HepG2 (cell line): Measurements from ENCODE around the gene GDF15. TPM values are rescaled to one million over a fixed set of nuclear protein-coding genes. Genes with fewer than 3 reads are reported as not detected.

Source experiments
- CEBPB ChIP-seq: IDR thresholded peaks from 2 replicates; pipeline ENCODE4 v1.6.1; 2011; ENCODE audit warnings: low read depth, low read length, improper control_type of control experiment, borderline replicate concordance
- FOXO4 ChIP-seq: sonication (generic); formaldehyde crosslinking; conservative IDR thresholded peaks from 2 replicates; pipeline ENCODE4 v1.8.1; 2023; ENCODE audit warnings: missing genetic modification reagents
- HNF1A ChIP-seq, 2 experiments: sonication (generic) in 1 of 2; formaldehyde crosslinking in 1 of 2; IDR thresholded peaks; 2 replicates each; pipeline versions ENCODE4 v1.4.0 to v1.6.1; 2016 to 2020; ENCODE audit warnings: borderline replicate concordance in 1 of 2, low read depth in 1 of 2, mild to moderate bottlenecking in 1 of 2, missing genetic modification reagents in 1 of 2
- IRF2 ChIP-seq: IDR thresholded peaks from 2 replicates; pipeline ENCODE4 v1.6.1; 2018; ENCODE audit warnings: missing genetic modification reagents, missing compliant biosample characterization
- MXD3 ChIP-seq: IDR thresholded peaks from 2 replicates; pipeline ENCODE4 v1.6.1; 2016; ENCODE audit warnings: mild to moderate bottlenecking, missing biosample characterization, missing genetic modification reagents
- NFE2 ChIP-seq: sonication (generic); formaldehyde crosslinking; IDR thresholded peaks from 2 replicates; pipeline ENCODE4 v1.4.0; 2020; ENCODE audit warnings: missing genetic modification reagents
- TCF12 ChIP-seq, 2 experiments: fragments of 450-650 bp in 1 of 2; sonication (generic) in 1 of 2; formaldehyde crosslinking in 1 of 2; IDR thresholded peaks; 2 replicates each; pipeline versions ENCODE4 v1.6.1 to v1.8.0; 2017 to 2022; ENCODE audit warnings: antibody characterized with exemption in 1 of 2, mild to moderate bottlenecking in 1 of 2, missing genetic modification reagents in 1 of 2, moderate library complexity in 1 of 2
- TCF7L2 ChIP-seq: IDR thresholded peaks from 2 replicates; pipeline ENCODE4 v1.6.1; 2011; ENCODE audit warnings: mild to moderate bottlenecking, low read depth, low read length, moderate library complexity
- ZBTB21 ChIP-seq: sonication (generic); formaldehyde crosslinking; IDR thresholded peaks from 2 replicates; pipeline ENCODE4 v1.4.0; 2020; ENCODE audit warnings: missing genetic modification reagents
- ZFP62 ChIP-seq: sonication (generic); formaldehyde crosslinking; IDR thresholded peaks from 2 replicates; pipeline ENCODE4 v1.4.0; 2020; ENCODE audit warnings: missing genetic modification reagents
- ZNF557 ChIP-seq: sonication (generic); formaldehyde crosslinking; IDR thresholded peaks from 2 replicates; pipeline ENCODE4 v1.4.0; 2020; ENCODE audit warnings: missing genetic modification reagents
- ZNF709 ChIP-seq: sonication (generic); formaldehyde crosslinking; IDR thresholded peaks from 2 replicates; pipeline ENCODE4 v1.5.0; 2020; ENCODE audit warnings: mild to moderate bottlenecking, missing genetic modification reagents
- ZNF710 ChIP-seq: sonication (generic); formaldehyde crosslinking; IDR thresholded peaks from 2 replicates; pipeline ENCODE4 v1.5.0; 2020; ENCODE audit warnings: mild to moderate bottlenecking, missing genetic modification reagents, borderline replicate concordance
- ZNF720 ChIP-seq: sonication (generic); formaldehyde crosslinking; IDR thresholded peaks from 2 replicates; pipeline ENCODE4 v1.4.0; 2020; ENCODE audit warnings: missing genetic modification reagents
- polyA plus RNA-seq, 8 experiments: library from polyadenylated mRNA; depleted of rRNA in 3 of 8; stranded (reverse) in 7 of 8; unstranded in 1 of 8; fragments of >200 nt; fragmentation: Illumina TruSeq in 4 of 8; extraction: Trizol in 4 of 8; gene quantifications; 2 replicates each; pipeline versions ENCODE4 v1.2.1 to v1.2.3, GENCODE V29; 2011 to 2016; ENCODE audit warnings: low read depth in 4 of 8, missing spikeins in 1 of 8, mixed read lengths in 1 of 8; ENCODE audit not compliant: insufficient read depth in 1 of 8
- total RNA-seq, 5 experiments: library from RNA; depleted of rRNA; stranded (reverse); fragments of >200 nt; fragmentation: Illumina TruSeq; extraction: Trizol; gene quantifications; 2 replicates each; pipeline ENCODE4 v1.2.3, GENCODE V29; 2016; ENCODE audit warnings: low read depth in 1 of 5
- TF ChIP-seq, protein P1 (sequence below): sonication (generic); formaldehyde crosslinking; IDR thresholded peaks from 2 replicates; pipeline ENCODE4 v1.5.1; 2020; ENCODE audit warnings: missing genetic modification reagents, mild to moderate bottlenecking, borderline replicate concordance
- TF ChIP-seq, protein P2 (sequence below): sonication (generic); formaldehyde crosslinking; IDR thresholded peaks from 2 replicates; pipeline ENCODE4 v1.4.0; 2020; ENCODE audit warnings: missing genetic modification reagents; ENCODE audit errors: not compliant biosample characterization
- TF ChIP-seq, protein P3 (sequence below), 2 experiments: sonication (generic) in 1 of 2; formaldehyde crosslinking in 1 of 2; IDR thresholded peaks; 2 replicates each; pipeline versions ENCODE4 v1.4.0 to v1.6.1; 2018 to 2020; ENCODE audit warnings: missing genetic modification reagents in 2 of 2, borderline replicate concordance in 1 of 2, low read depth in 1 of 2, mild to moderate bottlenecking in 1 of 2, missing biosample characterization in 1 of 2

The GDF15 gene
- total and polyA plus RNA-seq, 2 of the 13 experiments (the other 11 are each of a cell fraction or from before 2014, with no cell fraction given), result 146 to 422 TPM

DNA sequence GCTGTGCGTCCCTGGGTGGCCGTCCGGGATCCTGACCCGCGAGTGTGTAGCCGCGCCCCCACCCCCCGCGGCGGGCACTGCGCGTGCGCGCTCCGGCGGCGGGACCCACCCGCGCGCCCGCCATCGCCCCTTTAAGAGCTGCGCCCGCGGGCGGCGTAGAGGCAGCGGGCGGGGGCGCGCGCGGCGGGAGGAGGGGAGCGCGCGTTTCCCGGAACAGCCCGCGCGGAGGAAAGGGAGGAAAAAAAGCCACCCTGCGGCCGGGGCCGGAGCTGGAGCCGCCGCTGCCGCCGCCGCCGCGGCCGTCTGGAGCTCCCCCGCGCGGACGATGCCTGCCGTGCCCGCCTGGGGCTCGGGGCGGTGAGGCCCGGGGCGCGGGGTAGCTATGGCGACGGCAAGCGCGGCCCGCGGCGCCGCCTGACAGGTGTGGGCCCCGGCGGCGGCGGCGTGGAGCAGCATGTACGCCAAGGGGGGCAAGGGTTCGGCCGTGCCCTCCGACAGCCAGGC, 33.3 kb downstream of the GDF15 start, which contains the start of gene SSBP4 (continued):
- TF ChIP-seq MXD3 (CRISPR knock-in tag), result no peak
- no peak for TF ChIP-seq NFE2 (CRISPR knock-in tag)
- no peak for TF ChIP-seq CEBPB
- no peak for TF ChIP-seq HNF1A (IDR thresholded peaks at IDR 0.05; ENCODE audit: low read depth)
- no peak for TF ChIP-seq HNF1A (CRISPR knock-in tag; IDR thresholded peaks at IDR 0.05; ENCODE audit: borderline replicate concordance)
- TF ChIP-seq ZNF710, result no peak
- no peak for TF ChIP-seq ZFP62 (CRISPR knock-in tag)
- TF ChIP-seq, protein P1, sequence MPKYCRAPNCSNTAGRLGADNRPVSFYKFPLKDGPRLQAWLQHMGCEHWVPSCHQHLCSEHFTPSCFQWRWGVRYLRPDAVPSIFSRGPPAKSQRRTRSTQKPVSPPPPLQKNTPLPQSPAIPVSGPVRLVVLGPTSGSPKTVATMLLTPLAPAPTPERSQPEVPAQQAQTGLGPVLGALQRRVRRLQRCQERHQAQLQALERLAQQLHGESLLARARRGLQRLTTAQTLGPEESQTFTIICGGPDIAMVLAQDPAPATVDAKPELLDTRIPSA (CRISPR knock-in tag), result no peak
- no peak for TF ChIP-seq TCF7L2
- TF ChIP-seq, protein P2, sequence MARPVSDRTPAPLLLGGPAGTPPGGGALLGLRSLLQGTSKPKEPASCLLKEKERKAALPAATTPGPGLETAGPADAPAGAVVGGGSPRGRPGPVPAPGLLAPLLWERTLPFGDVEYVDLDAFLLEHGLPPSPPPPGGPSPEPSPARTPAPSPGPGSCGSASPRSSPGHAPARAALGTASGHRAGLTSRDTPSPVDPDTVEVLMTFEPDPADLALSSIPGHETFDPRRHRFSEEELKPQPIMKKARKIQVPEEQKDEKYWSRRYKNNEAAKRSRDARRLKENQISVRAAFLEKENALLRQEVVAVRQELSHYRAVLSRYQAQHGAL (CRISPR knock-in tag), result no peak
- TF ChIP-seq ZNF720 (CRISPR knock-in tag), result no peak
- TF ChIP-seq ZNF557, result no peak
- no peak for TF ChIP-seq TCF12 (IDR thresholded peaks at IDR 0.05)
- no peak for TF ChIP-seq TCF12 (CRISPR knock-in tag; IDR thresholded peaks at IDR 0.05)
- TF ChIP-seq, protein P3, sequence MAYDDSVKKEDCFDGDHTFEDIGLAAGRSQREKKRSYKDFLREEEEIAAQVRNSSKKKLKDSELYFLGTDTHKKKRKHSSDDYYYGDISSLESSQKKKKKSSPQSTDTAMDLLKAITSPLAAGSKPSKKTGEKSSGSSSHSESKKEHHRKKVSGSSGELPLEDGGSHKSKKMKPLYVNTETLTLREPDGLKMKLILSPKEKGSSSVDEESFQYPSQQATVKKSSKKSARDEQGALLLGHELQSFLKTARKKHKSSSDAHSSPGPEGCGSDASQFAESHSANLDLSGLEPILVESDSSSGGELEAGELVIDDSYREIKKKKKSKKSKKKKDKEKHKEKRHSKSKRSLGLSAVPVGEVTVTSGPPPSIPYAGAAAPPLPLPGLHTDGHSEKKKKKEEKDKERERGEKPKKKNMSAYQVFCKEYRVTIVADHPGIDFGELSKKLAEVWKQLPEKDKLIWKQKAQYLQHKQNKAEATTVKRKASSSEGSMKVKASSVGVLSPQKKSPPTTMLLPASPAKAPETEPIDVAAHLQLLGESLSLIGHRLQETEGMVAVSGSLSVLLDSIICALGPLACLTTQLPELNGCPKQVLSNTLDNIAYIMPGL (CRISPR knock-in tag; IDR thresholded peaks at IDR 0.05; ENCODE audit: borderline replicate concordance in 1 of 2, low read depth in 1 of 2), result 0 out of 4 replicates have a peak, but pooled peaks of 1 of the 2 experiments have one; percentile 23
- TF ChIP-seq ZBTB21, result no peak
- TF ChIP-seq IRF2 (CRISPR knock-in tag), result no peak
- TF ChIP-seq ZNF709 (CRISPR knock-in tag), result no peak; the same call in 1 of the 2 replicates
- TF ChIP-seq FOXO4, result no peak
